Kidney epithelial cell (primary cell): Measurements from ENCODE around the gene YBX3. TPM values are rescaled to one million over a fixed set of nuclear protein-coding genes. Genes with fewer than 3 reads are reported as not detected.

Source experiments
- DNase-seq: peaks from one replicate; pipeline ENCODE4 v3.0.0-alpha.2; 2010; ENCODE audit warnings: low read depth
- H3K27me3 ChIP-seq: 2 replicates; pipeline ENCODE4 v1.6.0; 2011; ENCODE audit warnings: low read length; ENCODE audit not compliant: control insufficient read depth, insufficient read depth
- H3K36me3 ChIP-seq: 2 replicates; pipeline ENCODE4 v1.5.1; 2011; ENCODE audit warnings: low read length; ENCODE audit not compliant: control insufficient read depth, insufficient read depth
- H3K4me3 ChIP-seq: 2 replicates; pipeline ENCODE4 v1.5.1; 2011; ENCODE audit warnings: low read depth, mild to moderate bottlenecking, control low read depth, low read length
- total RNA-seq: library from RNA; depleted of rRNA; stranded (reverse); fragments of >200 nt; gene quantifications from 2 replicates; pipeline ENCODE4 v1.2.3, GENCODE V29; 2015
- TF ChIP-seq, protein P1 (sequence below): IDR thresholded peaks from 2 replicates; pipeline ENCODE4 v1.5.1; 2011; ENCODE audit warnings: mild to moderate bottlenecking, moderate library complexity, low read length, control low read depth, inconsistent platforms; ENCODE audit not compliant: insufficient read depth, poor library complexity, severe bottlenecking

YBX3 gene
- total RNA-seq, 1 donor from 2014 or later = 307 TPM

DNA sequence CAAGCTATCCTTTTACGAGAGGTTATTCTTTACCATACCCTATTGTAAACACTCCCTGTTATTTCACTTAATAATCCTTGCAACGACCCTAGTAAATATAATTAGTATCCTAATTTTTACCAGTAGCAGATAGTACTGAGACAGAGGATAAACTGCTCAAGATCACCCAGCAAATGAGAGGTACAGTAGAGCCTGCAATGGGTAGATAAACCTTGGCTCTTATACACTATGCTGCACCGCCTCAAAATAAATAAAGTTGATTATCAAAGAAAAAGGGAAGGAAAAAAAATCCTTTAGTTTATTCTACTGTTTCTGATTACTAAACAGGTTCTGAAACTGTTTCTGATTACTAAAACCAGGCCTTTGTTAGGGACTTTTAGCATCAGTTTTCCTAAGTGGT lies 22.5 kb downstream of the YBX3 start:
- H3K36me3 ChIP-seq = no peaks in the 10 kb centered on the region
- H3K4me3 ChIP-seq = no peak overlapping the region
- no peak for DNase-seq
- no peaks in the 10 kb centered on the region for H3K27me3 ChIP-seq
- TF ChIP-seq, protein P1, sequence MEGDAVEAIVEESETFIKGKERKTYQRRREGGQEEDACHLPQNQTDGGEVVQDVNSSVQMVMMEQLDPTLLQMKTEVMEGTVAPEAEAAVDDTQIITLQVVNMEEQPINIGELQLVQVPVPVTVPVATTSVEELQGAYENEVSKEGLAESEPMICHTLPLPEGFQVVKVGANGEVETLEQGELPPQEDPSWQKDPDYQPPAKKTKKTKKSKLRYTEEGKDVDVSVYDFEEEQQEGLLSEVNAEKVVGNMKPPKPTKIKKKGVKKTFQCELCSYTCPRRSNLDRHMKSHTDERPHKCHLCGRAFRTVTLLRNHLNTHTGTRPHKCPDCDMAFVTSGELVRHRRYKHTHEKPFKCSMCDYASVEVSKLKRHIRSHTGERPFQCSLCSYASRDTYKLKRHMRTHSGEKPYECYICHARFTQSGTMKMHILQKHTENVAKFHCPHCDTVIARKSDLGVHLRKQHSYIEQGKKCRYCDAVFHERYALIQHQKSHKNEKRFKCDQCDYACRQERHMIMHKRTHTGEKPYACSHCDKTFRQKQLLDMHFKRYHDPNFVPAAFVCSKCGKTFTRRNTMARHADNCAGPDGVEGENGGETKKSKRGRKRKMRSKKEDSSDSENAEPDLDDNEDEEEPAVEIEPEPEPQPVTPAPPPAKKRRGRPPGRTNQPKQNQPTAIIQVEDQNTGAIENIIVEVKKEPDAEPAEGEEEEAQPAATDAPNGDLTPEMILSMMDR = no peak

DNA sequence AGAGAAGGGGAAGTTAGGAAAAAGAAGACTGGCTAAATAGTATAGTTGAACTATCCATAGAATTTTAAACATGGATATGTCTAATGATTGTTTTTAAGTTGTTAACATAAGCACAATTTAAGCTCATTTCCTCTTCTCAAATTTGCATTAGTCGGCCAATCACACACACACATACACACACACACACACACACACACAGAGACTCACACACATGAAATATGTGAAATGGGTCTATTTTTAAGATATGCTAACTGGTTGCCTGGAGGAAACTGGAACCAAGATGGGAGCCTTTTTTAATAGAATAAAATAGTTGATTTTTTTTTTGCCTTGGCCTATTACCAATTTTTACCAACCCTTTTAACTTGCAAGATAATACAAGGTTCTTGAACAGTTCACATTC lies 25.3 kb downstream of the YBX3 start:
- TF ChIP-seq, protein P1 = no peak
- Histone ChIP-seq H3K4me3 (no peak overlapping the region), H3K36me3 (no peaks in the 10 kb centered on the region), H3K27me3 (no peaks in the 10 kb centered on the region)
- DNase-seq = no peak

DNA sequence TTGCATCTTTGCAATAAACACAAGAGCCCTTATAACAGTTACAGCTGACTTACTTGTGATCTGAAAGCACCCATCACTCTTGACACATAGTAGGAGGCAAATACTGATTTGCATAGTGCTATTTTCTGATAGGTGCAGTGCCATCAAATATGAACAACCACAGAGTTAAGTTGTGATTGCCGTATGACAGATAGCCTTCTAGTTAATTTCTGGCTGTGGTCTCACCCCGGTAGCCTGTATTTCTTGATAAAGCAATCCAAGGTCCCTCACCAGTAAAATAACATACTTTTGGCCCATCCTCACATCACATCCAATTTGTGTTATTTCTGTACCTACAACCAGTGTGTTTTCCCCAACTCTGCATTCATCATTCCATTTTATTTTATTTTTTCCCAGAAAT lies 26.0 kb downstream of the YBX3 start:
- H3K4me3 ChIP-seq = no peak overlapping the region
- TF ChIP-seq, protein P1 = no peak
- H3K36me3 ChIP-seq = no peaks in the 10 kb centered on the region
- no peaks in the 10 kb centered on the region for H3K27me3 ChIP-seq
- DNase-seq = no peak

DNA sequence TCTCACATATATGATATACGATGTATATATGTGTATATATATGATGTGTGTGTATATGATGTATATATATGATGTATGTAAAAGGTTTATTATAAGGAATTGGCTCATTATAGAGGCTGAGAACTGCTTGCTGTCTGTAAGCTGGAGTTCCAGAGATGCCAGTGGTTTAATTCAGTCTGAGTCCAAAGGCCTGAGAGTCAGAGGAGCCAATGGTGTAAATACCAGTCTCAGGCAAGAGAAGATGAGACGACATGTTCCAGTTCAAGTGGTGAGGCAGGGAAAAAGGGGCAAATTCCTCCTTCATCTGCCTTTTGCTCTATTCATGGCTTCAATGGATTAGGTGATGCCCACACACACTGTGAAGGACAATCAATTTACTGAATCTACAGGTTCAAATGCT lies 32.2 kb downstream of the YBX3 start:
- Histone ChIP-seq H3K27me3 (no peaks in the 10 kb centered on the region), H3K4me3 (no peak overlapping the region), H3K36me3 (no peaks in the 10 kb centered on the region)
- no peak for DNase-seq
- TF ChIP-seq, protein P1 = no peak

DNA sequence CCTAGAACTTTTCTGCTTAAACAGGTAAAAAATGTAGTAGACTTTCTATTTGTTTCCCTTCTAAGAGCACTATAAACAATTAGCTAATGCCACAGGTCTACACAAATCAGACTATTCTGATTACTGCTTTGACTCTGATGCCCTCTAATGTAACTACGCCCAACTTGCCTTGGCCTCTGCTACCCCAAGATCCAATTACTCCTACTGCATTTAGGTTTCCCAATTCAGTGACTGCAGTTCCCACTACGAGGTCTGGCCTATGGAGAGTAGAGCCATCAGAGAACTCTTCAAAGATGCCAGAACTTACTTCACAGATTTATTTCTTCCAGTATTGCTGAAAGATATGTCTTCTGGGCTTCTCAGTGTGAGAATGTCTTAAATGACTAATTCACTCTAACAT lies 34.0 kb downstream of the YBX3 start:
- no peaks in the 10 kb centered on the region for H3K27me3 ChIP-seq
- DNase-seq = no peak
- H3K36me3 ChIP-seq = no peaks in the 10 kb centered on the region
- H3K4me3 ChIP-seq = no peak overlapping the region
- TF ChIP-seq, protein P1 = no peak

DNA sequence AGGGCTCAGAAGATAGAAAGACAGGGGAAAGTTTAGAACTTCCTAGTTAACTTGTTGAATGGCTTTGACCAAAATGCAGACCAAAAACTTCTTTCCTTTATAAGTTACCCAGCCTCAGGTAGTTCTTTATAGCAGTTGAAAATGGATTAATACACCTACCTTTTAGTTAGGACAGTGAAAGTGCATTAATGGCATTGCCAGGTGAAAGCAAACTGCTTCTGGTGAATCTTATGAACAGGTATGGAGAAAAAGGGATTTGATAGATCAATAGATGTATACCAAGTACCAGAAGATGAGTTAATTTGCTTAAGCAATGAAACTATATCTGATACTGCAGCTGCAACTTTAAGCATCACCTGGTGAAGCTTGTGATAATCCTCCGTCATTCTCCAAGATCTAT lies 35.1 kb downstream of the YBX3 start:
- TF ChIP-seq, protein P1 = no peak
- H3K27me3 ChIP-seq = no peaks in the 10 kb centered on the region
- DNase-seq = no peak
- H3K4me3 ChIP-seq = no peak overlapping the region
- no peaks in the 10 kb centered on the region for H3K36me3 ChIP-seq
